GM21367 (cell line): ENCODE data around the gene MTCP1.

Source experiments
- ATAC-seq: cut with Tn5 transposase; IDR thresholded peaks from one replicate; pipeline ENCODE4 v1.9.1; 2021; ENCODE audit not compliant: unreplicated experiment

The MTCP1 gene

DNA sequence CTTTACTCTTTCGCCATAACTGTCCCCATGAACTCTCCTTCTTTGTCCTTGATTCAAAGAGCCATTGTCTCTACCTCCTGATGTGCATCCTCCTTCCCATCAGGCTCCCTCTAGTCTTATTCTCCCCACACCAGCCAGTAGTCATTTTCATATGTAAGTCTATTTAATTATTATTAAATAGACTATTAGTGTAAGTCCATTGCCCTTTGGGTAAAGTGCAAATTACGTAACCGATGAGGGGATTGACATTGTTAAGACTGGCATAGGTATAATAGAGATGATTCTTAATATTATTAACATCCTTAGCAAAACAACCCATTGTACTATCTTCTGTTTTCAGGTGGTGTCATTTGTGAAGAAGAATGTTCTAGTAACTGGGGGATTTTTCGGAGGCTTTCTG, 16.7 kb downstream of the MTCP1 start:
- ATAC-seq, result no peak

DNA sequence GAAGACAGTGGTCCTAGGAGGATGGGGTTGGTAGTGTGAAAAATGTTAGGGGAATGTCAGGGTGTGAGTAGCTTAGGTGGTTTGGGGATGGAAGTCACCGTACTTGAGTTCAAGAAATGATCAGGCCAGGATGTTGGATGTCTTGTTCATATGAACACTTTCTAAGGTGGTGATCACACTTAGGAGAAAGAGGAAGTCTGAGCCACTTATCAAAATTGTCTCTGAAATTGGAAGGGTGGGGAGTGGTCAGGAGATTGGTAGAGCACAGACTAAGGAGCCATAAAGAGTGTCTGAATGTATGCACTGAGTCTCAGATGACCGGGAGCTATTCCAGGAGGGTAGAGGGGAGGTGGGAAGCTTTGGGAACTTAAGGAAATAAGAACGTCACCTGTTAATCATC, 17.3 kb downstream of the MTCP1 start:
- ATAC-seq, result no peak

DNA sequence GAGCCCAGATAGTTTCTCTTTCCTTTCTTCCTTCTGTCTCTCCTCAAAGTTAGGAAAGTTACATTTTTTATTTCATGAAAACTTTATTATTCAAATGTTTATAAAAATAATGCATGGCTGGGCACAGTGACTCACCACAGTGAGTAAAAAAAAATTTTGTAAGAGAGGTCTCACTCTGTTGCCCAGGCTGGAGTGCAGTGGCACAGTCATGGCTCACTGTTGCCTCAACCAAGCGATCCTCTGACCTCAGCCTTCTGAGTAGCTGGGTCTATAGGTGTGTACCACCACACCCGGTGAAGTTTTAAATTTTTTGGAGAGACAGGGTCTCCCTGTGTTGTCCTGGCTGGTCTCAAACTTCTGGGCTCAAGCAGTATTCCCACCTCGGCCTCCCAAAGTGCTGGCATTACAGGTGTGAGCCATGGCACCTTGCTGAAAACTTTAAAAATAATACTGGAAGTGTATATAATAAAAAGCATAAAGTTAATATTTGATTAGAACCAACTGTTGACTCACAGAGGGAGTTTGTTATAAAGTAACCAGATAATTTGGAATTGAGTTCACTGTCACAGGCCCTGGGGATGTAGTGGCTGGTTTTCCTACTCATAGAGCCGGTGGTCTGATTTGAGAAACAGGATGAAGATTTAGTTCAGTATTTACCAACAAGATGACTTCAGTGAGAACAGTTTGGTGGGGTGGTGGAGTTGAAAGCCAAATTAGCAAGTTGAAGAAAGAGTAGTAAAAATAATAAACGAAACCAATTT, 18.0 kb downstream of the MTCP1 start:
- ATAC-seq, result no peak

DNA sequence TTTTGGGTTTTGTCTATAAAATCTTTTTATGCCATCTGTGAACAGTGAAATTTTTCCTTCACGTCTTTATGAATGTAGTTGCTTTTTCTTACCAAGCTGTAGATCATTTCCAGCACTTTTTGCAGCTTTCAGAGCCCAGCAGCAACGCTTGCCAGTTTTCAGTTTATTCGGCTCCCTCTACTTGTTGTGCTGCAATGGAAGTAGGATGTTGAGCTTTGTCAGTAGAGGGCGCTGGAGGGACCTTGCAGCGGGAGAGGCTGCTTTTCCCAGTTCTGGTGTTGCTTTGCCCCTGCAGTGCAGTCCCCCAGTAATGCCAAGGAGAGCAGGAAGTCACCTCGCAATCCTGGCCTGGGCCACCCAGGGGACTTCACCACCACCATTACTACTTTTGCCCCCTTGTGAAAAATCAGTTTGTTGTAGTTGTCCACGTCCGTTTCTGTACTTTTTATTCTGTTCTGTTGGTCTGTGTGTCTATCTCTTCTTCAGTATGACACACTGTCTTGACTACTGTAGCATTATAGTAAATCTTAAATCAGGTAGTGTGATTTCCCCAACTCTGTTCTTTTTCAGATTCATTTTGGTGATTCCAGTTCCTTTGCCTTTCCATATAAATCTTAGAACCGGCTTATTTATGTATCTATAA, 21.8 kb downstream of the MTCP1 start:
- no peak for ATAC-seq

DNA sequence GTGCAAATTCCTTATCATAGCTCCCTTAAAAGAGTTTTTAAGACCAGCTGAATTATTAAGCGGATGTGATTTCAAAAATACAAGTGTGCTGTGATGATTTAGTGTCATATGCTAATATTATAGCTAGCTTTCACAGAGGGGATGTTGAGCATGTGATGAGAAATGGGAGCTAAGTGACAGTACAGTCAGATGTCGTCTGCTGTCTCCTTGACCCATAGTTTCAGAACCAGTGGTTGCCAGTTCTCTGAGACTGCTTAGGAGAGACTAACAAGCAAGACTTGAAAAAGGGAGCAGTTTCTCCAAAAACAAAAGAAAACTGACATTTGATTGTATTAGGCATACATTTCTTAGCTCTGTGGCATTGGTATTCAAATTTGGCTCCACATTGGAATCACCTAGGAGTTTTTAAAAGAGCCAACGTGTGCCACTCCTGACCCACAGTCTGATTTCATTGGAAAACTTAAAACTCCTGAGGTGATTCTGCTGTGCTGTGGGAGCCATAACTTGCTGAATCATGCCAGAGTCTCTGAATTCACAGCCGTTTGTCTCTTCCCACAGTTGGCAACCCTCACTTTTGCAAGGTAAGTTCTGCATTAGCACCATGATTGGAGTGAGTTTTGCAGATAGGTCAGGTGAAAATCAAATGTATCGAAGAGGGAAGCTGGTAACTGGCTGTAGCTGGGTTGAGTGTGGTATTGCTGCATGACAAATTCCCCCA, 24.0 kb downstream of the MTCP1 start:
- ATAC-seq, result no peak

DNA sequence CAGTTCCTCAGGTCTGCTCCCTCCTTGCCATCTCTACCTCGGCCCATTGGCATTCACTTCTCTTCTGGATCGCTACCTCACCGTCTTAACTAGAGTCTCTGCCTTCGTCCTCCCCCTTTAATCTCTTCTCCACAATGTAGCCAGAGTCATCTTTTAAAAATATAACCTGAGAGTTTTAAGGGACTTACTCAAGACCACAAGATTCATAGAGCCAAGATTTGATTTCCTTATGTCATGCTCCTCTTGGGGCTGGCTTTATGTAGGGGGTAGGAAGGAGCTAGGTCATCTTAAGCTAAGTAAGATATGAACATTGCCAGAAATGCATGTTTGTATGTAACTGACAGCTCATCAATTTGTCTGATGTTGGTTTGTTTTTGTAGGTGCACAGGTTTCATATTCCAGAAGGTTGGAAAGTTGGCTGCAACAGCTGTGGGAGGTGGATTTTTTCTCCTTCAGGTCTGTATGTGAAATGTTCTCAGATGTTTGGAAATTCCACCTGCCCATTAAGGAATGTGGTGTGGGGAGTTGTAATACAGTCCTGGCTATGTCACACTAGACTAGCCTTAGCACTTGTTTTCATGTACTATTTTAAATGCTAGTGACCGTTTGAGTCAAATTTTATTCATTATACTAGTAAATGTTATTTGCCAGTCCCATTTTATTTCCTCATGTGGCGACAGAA, 24.7 kb downstream of the MTCP1 start:
- ATAC-seq, result no peak

DNA sequence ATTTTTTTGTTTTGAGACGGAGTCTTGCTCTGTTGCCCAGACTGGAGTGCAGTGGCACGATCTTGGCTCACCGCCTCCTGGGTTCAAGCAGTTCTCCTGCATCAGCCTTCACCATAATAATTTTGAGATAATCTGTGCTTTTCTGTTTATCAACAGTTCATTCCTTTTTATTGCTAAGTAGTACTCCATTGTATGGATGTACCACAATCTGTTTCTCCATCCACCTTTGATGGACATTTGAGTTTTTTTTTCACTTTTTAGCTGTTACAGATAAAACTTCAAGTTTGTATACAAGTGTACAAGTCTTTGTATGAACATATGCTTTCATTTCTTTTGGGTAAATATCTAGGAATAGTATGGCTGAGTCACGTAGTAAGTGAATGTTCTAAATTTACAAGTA, 35.2 kb downstream of the MTCP1 start:
- ATAC-seq, result no peak

DNA sequence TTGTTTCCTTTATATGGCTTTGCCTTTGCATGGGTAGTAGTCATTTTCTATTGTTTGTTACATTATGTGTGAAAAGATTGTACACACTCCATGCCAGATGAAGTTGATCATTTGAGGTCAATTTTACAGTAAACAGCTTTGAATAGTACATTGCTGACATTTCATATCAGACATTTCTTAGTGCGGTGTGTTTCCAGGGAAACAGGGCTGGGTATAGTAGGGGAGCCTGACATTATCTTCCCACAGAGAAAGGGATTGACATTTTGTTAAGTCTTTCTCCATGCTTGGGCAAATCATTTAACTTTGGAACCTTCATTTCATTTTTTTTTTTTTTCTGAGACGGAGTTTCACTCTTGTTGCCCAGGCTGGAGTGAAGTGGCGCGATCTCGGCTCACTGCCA, 39.3 kb downstream of the MTCP1 start:
- ATAC-seq, result no peak

DNA sequence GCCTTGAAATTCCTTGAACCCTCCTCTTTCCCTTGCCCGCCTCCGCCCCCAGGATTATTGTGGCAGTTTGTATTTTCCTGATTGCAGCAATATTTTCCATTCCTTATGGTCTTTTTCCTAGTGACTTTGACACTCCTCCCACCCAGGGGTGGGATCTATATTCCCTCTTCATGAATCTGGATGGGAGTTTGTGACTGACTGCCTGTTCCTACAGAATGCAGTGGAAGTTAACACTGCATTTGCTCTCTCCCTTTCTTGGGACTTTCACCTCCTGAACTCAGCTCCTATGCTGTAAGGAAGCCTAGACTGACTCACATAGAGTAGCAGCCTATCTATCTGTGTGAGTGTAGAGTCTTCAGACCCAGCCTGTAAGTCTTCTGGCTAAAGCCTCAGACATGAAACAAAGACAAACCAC, 42.1 kb downstream of the MTCP1 start:
- ATAC-seq, result no peak

DNA sequence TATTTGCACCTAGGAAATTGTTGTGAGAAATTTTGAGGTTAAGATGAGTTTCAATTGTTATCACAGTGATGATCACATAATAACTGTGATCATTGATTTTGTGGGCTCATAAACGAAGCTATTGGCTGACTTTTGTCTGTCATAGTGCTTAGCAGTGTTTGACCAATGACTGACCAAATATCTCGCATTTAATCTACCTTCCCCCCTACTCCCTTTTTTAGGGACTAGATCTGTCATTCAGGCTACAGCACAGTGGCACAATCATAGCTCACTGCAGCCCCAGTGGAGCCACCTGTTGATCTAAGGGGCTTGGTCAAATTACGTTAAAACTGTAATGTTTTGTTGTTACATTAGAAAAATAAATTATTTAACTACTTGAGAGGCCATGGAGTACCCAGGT, 42.8 kb downstream of the MTCP1 start:
- ATAC-seq, result no peak

DNA sequence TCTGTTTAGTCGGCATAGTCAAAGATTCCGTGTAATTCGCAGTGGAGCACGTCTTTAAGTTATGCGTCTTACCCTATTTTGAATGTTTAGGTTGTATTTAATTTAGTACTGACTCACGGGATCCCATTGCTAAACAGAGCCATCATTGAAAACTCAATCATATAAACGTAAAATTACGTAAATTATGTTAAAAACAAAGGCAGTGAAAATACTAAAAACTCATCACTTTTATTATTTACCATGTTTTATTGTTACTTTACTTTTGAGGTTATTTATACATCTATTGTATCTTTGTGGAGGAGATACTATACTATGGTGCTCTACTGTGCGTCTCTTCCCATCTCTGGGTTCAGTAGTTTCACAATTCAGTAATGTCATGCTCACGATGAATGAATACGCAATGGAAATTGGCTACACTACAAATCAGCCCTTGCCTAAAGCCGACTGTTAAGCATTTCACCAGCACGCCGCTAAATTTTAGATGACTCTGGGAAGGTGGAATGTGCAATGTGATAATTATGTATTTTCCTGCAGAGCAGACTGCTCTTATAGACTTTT, 43.3 kb downstream of the MTCP1 start:
- ATAC-seq, result no peak

DNA sequence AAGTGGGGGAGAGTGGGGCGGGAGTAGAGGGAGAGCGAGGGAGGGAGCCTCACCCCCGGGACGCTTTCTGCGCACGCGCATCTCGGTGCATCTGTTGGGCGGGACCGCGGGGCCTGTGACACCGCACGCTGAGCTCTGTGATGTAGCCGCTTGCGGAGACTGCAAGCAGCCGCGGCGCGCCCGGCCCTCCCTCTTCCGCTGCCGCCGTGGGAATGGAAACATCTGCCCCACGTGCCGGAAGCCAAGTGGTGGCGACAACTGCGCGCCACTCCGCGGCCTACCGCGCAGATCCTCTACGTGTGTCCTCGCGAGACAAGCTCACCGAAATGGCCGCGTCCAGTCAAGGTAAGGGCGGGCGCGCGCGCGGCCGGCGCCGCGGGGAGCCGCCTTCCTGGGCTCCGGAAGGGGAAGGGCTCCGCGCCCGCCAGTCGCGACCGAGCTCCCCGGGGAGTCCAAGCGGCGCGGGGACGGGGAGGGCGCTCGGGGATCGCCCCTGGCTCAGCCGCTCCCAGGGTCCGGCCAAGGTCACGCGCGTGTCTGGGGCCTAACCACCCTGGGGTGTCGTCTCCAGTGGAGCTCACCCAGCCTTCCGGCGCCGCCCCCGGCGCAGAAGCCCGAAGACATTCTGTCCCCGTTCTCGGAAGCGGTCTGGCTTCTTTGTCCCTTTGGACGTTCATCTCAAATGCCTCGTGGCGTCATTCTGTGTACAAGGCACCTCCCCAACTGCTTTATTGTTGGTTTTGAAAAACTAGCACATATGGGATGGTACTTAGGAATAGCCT, 44.0 kb downstream of the MTCP1 start, which contains the start of gene FUNDC2:
FUNDC2 (plus strand) TSS at position 118 of the 782 bp plus-strand sequence; CDS start at position 213, 95 bp downstream.
- ATAC-seq, result peak; percentile 86

DNA sequence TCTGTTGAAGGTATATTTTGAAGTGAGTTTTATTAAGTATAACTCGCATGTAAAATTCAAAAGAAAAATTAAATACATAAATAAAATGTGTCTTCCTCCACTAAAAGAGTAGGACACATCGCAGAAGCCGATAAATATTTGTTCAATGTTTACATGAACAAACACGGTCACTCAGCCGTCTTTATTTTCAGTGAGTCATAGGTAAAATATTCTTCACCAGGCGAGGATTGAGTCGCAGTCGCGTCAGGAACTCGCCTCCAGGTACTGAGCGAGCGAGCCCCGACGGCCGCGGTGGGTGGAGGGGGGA, 44.6 kb downstream of the MTCP1 start:
- ATAC-seq, result no peak

DNA sequence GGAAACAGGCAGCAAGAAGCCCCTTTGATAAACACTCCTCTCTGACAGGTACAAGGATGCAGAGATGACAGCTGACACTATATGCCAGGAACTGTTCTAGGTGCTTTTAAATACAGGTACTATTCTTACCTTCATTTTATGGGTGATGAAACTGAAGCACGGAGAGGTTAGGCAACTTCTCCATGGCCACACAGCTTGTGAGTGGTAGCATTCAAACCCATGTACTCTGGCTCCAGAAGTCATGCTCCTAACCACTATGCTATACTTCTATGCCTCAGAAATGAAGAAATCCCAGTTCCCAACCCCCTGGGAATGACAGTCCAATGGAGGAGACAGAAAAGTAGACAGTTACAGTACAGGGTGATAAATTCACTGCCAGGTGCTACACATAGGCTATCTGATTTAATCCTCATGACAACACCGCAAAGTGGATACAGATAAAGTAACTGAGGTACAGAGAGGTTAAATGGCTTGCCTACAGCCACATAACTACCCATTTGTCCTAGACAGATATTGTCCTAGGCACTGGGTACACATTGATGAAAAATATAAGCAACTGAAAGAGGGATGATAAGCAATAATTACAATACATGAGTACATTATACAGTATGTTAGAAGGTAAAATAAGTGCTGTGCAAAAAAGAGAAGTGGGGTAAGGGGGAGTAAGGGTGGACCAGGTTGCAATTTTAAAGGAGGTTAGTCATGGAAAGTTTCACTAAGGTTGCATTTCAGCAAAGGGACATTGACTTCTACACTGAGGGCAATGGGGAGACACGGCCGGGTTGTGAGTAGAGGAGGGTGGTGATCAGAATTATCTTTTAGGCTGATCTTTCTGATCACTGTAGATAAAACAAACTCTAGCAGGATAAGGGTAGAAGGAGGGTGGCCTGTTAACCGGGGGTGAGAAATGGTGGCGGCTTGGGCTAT, 46.8 kb downstream of the MTCP1 start:
- no peak for ATAC-seq

DNA sequence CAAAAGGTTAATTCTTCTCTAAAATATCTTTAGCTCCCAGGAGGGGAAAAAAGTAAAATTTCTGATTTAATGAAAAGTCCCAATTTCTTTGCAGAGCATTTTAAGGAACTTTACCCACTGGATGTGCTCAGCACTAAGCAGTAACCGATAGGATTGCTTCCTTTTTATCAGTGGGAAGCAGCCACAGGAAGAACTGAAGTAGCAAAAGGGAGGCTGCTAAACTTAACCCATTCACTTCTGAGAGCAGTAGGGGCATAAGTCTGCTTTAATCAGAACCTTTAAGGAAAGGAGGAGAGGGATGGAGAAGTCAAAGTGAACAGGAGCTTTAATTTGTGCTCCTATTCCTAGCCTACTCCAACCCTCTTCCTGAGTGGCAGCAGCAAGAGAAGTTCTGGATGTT, 48.4 kb downstream of the MTCP1 start, which contains the start of gene F8:
F8 (minus strand) TSS at position 139 of the 400 bp plus-strand sequence. CDS start 171 bp downstream, outside the sequence.
- no peak for ATAC-seq

DNA sequence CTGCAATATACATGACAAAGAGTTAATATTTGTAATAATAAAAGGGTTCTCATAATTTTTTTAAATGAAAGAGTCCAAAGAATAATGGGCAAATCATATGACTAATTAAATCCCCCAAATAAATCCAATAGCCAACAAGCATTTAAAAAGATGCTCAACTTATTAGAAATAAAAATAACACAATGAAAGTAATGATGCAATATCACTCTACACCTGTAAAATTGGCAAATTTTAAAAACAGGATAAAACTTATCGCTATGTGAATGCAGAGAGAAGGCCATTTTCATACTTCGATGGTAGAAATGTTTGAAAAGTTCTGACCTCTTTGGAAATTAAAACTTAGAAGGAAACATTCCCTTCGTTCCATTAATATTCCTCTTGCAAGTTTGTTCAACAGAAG, 50.3 kb downstream of the MTCP1 start:
- ATAC-seq, result no peak
